Progenitor cell of endocrine pancreas (in vitro differentiated cells): Measurements from ENCODE around the gene CYBB. TPM values are rescaled to one million over a fixed set of nuclear protein-coding genes. Genes with fewer than 3 reads are reported as not detected.

Experiments
- DNase-seq: peaks from one replicate; pipeline ENCODE4 v3.0.0; 2021; ENCODE audit warnings: low spot score; ENCODE audit not compliant: unreplicated experiment
- H3K27ac Mint-ChIP-seq: 2 replicates; pipeline ENCODE4 v1.8.0; 2021; ENCODE audit warnings: mild to moderate bottlenecking, moderate library complexity, mixed read lengths
- H3K27me3 Mint-ChIP-seq: 2 replicates; pipeline ENCODE4 v1.8.0; 2021; ENCODE audit warnings: mixed read lengths
- H3K36me3 Mint-ChIP-seq: 2 replicates; pipeline ENCODE4 v1.8.0; 2022; ENCODE audit warnings: mixed read lengths; ENCODE audit not compliant: insufficient read depth
- H3K4me1 Mint-ChIP-seq: 2 replicates; pipeline ENCODE4 v1.8.0; 2021; ENCODE audit warnings: low read depth, mixed read lengths
- H3K4me3 Mint-ChIP-seq: 2 replicates; pipeline ENCODE4 v1.8.0; 2021; ENCODE audit warnings: low read depth, mild to moderate bottlenecking, moderate library complexity, mixed read lengths
- H3K9me3 Mint-ChIP-seq: 2 replicates; pipeline ENCODE4 v1.8.0; 2021; ENCODE audit warnings: low read depth, mixed read lengths
- long read RNA-seq: library from polyadenylated mRNA; unstranded; transcript quantifications from one replicate; pipeline ENCODE4 v2.0.0, GENCODE V29; 2020
- total RNA-seq: library from RNA; stranded (reverse); gene quantifications from 2 replicates; pipeline ENCODE4 v1.2.1, GENCODE V29; 2021
- TF ChIP-seq, protein P1 (sequence below): fragments of 200-600 bp; sonication (generic); IDR thresholded peaks from one replicate; pipeline ENCODE4 v1.5.0; 2021; ENCODE audit warnings: antibody characterized with exemption, mild to moderate bottlenecking; ENCODE audit not compliant: unreplicated experiment

The CYBB gene
- 0.27 and 0.41 TPM in 2 replicates for total RNA-seq
- long read RNA-seq, result 0 reads

- Mint-ChIP-seq H3K4me3 (no peak within 1 kb of the TSS), H3K27me3 (no peaks in the 10 kb centered on the region), H3K4me1 (peaks cover 3% of the 10 kb centered on the region), H3K27ac (no peak within 1 kb of the TSS), H3K36me3 (no peaks in the 10 kb centered on the region), H3K9me3 (peaks cover 8% of the 10 kb centered on the region)
- TF ChIP-seq, protein P1, sequence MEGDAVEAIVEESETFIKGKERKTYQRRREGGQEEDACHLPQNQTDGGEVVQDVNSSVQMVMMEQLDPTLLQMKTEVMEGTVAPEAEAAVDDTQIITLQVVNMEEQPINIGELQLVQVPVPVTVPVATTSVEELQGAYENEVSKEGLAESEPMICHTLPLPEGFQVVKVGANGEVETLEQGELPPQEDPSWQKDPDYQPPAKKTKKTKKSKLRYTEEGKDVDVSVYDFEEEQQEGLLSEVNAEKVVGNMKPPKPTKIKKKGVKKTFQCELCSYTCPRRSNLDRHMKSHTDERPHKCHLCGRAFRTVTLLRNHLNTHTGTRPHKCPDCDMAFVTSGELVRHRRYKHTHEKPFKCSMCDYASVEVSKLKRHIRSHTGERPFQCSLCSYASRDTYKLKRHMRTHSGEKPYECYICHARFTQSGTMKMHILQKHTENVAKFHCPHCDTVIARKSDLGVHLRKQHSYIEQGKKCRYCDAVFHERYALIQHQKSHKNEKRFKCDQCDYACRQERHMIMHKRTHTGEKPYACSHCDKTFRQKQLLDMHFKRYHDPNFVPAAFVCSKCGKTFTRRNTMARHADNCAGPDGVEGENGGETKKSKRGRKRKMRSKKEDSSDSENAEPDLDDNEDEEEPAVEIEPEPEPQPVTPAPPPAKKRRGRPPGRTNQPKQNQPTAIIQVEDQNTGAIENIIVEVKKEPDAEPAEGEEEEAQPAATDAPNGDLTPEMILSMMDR, result no peak
- no peak for DNase-seq
Observed at GRCh38 chrX:37779857-37780256, at the start of gene CYBB. TSS of gene CYBB (plus strand) at chrX:37780059. CDS start at chrX:37780078, 19 bp downstream.

GRCh38 chrX:37745354-37745753, 34.5 kb upstream of the CYBB start:
- TF ChIP-seq, protein P1, result peak; percentile 72
- Mint-ChIP-seq H3K27ac (no peak overlapping the region), H3K9me3 (peaks cover 34% of the 10 kb centered on the region), H3K36me3 (no peaks in the 10 kb centered on the region), H3K4me3 (no peak overlapping the region), H3K4me1 (no peaks in the 10 kb centered on the region), H3K27me3 (no peaks in the 10 kb centered on the region)
- peak; percentile 45 for DNase-seq

- H3K36me3 Mint-ChIP-seq, result no peaks in the 10 kb centered on the region
- H3K9me3 Mint-ChIP-seq, result peaks cover 29% of the 10 kb centered on the region
- no peak for DNase-seq
- no peaks in the 10 kb centered on the region for H3K4me1 Mint-ChIP-seq
- H3K27ac Mint-ChIP-seq, result no peak overlapping the region
- H3K27me3 Mint-ChIP-seq, result no peaks in the 10 kb centered on the region
- TF ChIP-seq, protein P1, result no peak
- H3K4me3 Mint-ChIP-seq, result no peak overlapping the region
Observed at GRCh38 chrX:37745835-37746217, 34.0 kb upstream of the CYBB start.

GRCh38 chrX:37746218-37746941, 33.5 kb upstream of the CYBB start:
- no peak for DNase-seq
- peaks cover 30% of the 10 kb centered on the region for H3K9me3 Mint-ChIP-seq

DNA sequence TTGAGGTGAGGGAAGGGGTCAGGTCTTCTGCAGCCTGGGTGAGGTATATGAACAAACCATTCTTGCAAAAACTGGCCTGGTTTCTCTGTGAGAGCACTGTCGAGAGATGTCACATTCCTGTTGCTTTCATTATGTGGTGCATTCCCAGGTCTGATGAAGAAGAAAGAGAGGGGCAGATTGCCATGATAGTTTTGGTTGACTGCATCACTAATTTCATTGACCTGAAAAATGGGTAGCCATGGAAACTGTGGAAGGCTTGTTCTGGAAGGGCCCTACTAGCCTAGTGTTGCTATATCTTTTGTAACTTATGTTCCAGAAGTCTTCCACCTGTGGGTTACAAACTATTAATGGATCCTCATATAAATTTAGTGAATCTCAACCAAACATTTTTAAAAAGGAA, 32.9 kb upstream of the CYBB start:
- peaks cover 29% of the 10 kb centered on the region for H3K9me3 Mint-ChIP-seq
- TF ChIP-seq, protein P1, result no peak
- H3K4me1 Mint-ChIP-seq, result no peaks in the 10 kb centered on the region
- H3K36me3 Mint-ChIP-seq, result no peaks in the 10 kb centered on the region
- DNase-seq, result no peak
- H3K27ac Mint-ChIP-seq, result no peak overlapping the region
- H3K4me3 Mint-ChIP-seq, result no peak overlapping the region
- no peaks in the 10 kb centered on the region for H3K27me3 Mint-ChIP-seq

More at GRCh38 chrX:37746218-37746941, 33.5 kb upstream of the CYBB start:
- TF ChIP-seq, protein P1, result no peak
- H3K27ac Mint-ChIP-seq, result no peak overlapping the region
- no peak overlapping the region for H3K4me3 Mint-ChIP-seq
- H3K27me3 Mint-ChIP-seq, result no peaks in the 10 kb centered on the region
- H3K4me1 Mint-ChIP-seq, result no peaks in the 10 kb centered on the region
- no peaks in the 10 kb centered on the region for H3K36me3 Mint-ChIP-seq
